ENCODE measurements around the gene SEC14L6.

The SEC14L6 gene

DNA sequence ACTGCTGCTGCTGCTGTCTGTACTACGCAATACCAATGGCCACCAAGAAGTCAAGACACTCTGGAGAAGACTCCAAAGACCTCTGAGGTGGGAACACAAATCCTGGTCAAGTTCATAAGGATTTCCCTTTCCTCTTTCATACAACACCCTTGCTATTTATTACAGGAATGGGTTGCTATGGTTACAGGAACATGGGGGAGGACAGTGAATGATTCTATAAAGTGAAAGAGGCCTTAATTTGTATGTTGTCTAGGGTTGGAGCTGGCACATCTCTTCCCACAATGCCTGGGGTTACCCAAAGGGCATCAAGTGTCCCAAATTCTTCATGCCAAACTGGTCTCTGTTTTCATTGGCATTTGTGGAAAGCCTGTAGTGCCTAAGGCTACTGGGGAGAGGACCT, 63.4 kb downstream of the SEC14L6 start:
- H3K36me3 ChIP-seq (ENCODE audit: control insufficient read depth in 2 of 2, insufficient read depth in 2 of 2, low read length in 2 of 2), result no peaks in the 10 kb centered on the region
- H3K4me3 ChIP-seq (ENCODE audit: low read length in 2 of 2), result no peak overlapping the region
- no peaks in the 10 kb centered on the region for H3K27me3 ChIP-seq (ENCODE audit: control insufficient read depth in 2 of 2, insufficient read depth in 2 of 2, low read length in 2 of 2)
- H3K4me1 ChIP-seq (ENCODE audit: control insufficient read depth in 2 of 2, insufficient read depth in 2 of 2, low read length in 2 of 2), result no peaks in the 10 kb centered on the region
- no peak overlapping the region for H3K9ac ChIP-seq (ENCODE audit: low read depth in 1 of 2, low read length in 2 of 2)
- H3K27ac ChIP-seq (ENCODE audit: low read depth in 2 of 2, low read length in 2 of 2), result no peak overlapping the region
- H3K9me3 ChIP-seq (ENCODE audit: control insufficient read depth in 2 of 2, low read length in 2 of 2), result no peaks in the 10 kb centered on the region

DNA sequence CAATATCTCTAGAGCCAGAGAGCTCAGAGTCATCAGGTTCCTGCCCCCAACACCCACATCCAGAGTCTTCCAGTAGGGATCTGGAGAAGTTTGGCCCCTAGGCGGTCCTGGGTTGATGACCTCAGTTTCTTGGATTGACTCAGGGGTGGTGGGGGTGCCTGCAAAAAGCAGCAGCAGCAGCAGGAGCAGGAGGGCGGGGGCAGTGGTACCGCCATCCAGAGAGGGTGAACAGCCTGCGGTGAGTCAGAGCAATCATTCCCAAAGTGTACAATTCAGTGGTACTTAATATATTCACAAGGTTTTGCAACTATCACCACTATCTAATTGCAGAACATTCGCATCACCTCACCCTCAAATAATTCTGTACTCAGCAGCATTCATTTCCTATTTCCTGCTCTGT, 64.8 kb downstream of the SEC14L6 start:
- Histone ChIP-seq H3K36me3 (ENCODE audit: control insufficient read depth in 2 of 2, insufficient read depth in 2 of 2, low read length in 2 of 2) (no peaks in the 10 kb centered on the region), H3K27me3 (ENCODE audit: control insufficient read depth in 2 of 2, insufficient read depth in 2 of 2, low read length in 2 of 2) (no peaks in the 10 kb centered on the region), H3K4me1 (ENCODE audit: control insufficient read depth in 2 of 2, insufficient read depth in 2 of 2, low read length in 2 of 2) (no peaks in the 10 kb centered on the region), H3K4me3 (ENCODE audit: low read length in 2 of 2) (no peak overlapping the region), H3K27ac (ENCODE audit: low read depth in 2 of 2, low read length in 2 of 2) (no peak overlapping the region), H3K9me3 (ENCODE audit: control insufficient read depth in 2 of 2, low read length in 2 of 2) (no peaks in the 10 kb centered on the region), H3K9ac (ENCODE audit: low read depth in 1 of 2, low read length in 2 of 2) (no peak overlapping the region)

DNA sequence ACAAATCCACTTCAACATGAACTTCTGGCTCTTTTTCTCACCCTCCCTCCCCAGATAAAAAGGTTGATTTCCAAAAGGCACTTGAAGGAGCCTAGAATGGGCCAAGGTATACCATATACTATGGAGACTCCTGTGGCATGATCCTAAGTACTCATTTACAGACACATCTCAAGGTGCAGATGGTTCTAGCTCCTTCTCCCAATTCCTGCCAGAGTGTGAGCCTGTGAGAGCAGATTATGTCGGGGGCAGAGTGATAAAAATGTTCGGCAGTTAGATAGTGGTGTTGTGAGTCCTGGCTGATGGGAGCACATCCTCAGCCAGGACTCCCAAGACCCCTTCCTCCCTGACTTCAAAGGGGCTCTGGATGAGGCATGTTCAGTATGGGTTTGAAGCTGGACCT, 66.6 kb downstream of the SEC14L6 start:
- Histone ChIP-seq H3K4me1 (ENCODE audit: control insufficient read depth in 2 of 2, insufficient read depth in 2 of 2, low read length in 2 of 2) (no peaks in the 10 kb centered on the region), H3K4me3 (ENCODE audit: low read length in 2 of 2) (no peak overlapping the region), H3K9ac (ENCODE audit: low read depth in 1 of 2, low read length in 2 of 2) (no peak overlapping the region), H3K27me3 (ENCODE audit: control insufficient read depth in 2 of 2, insufficient read depth in 2 of 2, low read length in 2 of 2) (no peaks in the 10 kb centered on the region), H3K27ac (ENCODE audit: low read depth in 2 of 2, low read length in 2 of 2) (no peak overlapping the region), H3K9me3 (ENCODE audit: control insufficient read depth in 2 of 2, low read length in 2 of 2) (no peaks in the 10 kb centered on the region), H3K36me3 (ENCODE audit: control insufficient read depth in 2 of 2, insufficient read depth in 2 of 2, low read length in 2 of 2) (no peaks in the 10 kb centered on the region)

DNA sequence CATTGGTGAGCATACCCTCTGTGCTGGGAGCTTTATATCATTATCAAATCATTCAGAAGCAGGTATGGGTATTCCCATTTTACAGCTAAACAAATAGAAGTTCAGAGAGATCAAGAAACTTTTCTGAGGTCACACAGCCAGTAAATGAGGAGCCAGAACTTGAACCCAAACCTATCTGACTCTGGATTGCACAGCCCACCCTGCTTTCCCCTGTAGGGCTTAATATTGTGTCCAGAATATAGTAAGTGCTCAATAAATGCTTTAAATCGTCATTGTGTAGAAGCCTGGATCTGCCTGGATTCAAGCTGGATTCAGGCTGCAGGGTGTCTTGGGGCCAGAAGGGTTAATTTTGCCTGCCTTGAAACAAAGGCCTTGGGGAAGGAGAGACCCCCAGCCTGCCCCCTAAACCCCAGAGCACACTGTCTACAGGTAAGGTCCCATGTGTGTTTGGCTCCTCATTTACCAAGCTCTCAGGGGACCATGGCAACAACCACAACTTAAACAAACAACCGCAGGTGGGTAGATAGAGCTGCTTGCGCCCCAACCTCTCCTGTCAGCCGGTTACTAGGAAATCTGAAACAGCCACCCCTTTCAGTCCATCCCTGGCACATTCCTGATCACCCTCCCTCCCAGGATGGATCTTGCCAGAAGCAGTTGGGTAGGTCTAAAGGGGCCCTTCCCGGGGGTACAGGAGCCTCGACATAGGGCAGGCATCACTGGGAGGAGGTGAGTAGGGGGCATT, 71.7 kb downstream of the SEC14L6 start:
- no peak overlapping the region for H3K27ac ChIP-seq (ENCODE audit: low read depth in 2 of 2, low read length in 2 of 2)
- no peak overlapping the region for H3K4me3 ChIP-seq (ENCODE audit: low read length in 2 of 2)
- no peaks in the 10 kb centered on the region for H3K9me3 ChIP-seq (ENCODE audit: control insufficient read depth in 2 of 2, low read length in 2 of 2)
- H3K9ac ChIP-seq (ENCODE audit: low read depth in 1 of 2, low read length in 2 of 2), result no peak overlapping the region
- H3K4me1 ChIP-seq (ENCODE audit: control insufficient read depth in 2 of 2, insufficient read depth in 2 of 2, low read length in 2 of 2), result no peaks in the 10 kb centered on the region
- no peaks in the 10 kb centered on the region for H3K36me3 ChIP-seq (ENCODE audit: control insufficient read depth in 2 of 2, insufficient read depth in 2 of 2, low read length in 2 of 2)
- no peaks in the 10 kb centered on the region for H3K27me3 ChIP-seq (ENCODE audit: control insufficient read depth in 2 of 2, insufficient read depth in 2 of 2, low read length in 2 of 2)

GRCh38 chr22:30474121-30474520, 72.4 kb downstream of the SEC14L6 start:
- no peaks in the 10 kb centered on the region for H3K9me3 ChIP-seq (ENCODE audit: control insufficient read depth in 2 of 2, low read length in 2 of 2)
- H3K27me3 ChIP-seq (ENCODE audit: control insufficient read depth in 2 of 2, insufficient read depth in 2 of 2, low read length in 2 of 2), result no peaks in the 10 kb centered on the region
- no peaks in the 10 kb centered on the region for H3K4me1 ChIP-seq (ENCODE audit: control insufficient read depth in 2 of 2, insufficient read depth in 2 of 2, low read length in 2 of 2)
- no peak overlapping the region for H3K4me3 ChIP-seq (ENCODE audit: low read length in 2 of 2)
- no peaks in the 10 kb centered on the region for H3K36me3 ChIP-seq (ENCODE audit: control insufficient read depth in 2 of 2, insufficient read depth in 2 of 2, low read length in 2 of 2)
- H3K27ac ChIP-seq (ENCODE audit: low read depth in 2 of 2, low read length in 2 of 2), result no peak overlapping the region
- no peak overlapping the region for H3K9ac ChIP-seq (ENCODE audit: low read depth in 1 of 2, low read length in 2 of 2)

DNA sequence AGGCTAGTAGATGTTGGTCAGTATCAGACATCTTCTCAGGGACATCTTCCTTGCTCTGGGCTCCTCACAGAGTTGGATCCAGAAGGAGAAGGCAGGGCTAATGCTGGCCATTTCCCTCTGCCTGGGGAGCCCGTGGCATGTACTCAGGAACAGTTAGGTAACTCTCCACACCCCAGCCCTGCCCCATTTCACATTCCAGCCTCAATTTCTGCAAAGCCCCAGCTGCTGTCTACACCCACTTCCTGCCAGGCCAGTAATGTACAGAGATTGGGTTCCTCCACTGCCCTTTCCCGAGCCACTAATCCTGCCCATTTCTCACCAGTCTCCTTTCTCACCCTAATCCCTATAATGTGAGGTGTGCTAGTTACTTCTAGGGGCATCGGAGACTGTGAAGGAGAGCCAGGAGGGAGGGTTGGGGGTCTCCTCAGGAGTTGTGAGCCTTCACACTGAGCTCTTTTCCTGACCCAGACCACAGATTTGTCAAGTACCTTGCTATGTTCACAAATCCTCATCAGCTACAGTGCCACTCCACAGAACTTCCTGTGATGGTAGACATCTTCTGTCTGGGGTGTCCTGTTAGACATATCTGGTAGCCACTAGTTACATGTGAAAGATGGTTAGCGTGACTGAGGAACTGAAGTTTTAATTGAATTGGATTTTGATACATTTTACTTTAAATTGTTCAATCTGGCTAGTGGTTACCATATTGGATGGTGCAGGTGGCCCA, 73.4 kb downstream of the SEC14L6 start:
- no peaks in the 10 kb centered on the region for H3K27me3 ChIP-seq (ENCODE audit: control insufficient read depth in 2 of 2, insufficient read depth in 2 of 2, low read length in 2 of 2)
- no peaks in the 10 kb centered on the region for H3K36me3 ChIP-seq (ENCODE audit: control insufficient read depth in 2 of 2, insufficient read depth in 2 of 2, low read length in 2 of 2)
- no peak overlapping the region for H3K27ac ChIP-seq (ENCODE audit: low read depth in 2 of 2, low read length in 2 of 2)
- no peaks in the 10 kb centered on the region for H3K4me1 ChIP-seq (ENCODE audit: control insufficient read depth in 2 of 2, insufficient read depth in 2 of 2, low read length in 2 of 2)
- no peak overlapping the region for H3K4me3 ChIP-seq (ENCODE audit: low read length in 2 of 2)
- H3K9me3 ChIP-seq (ENCODE audit: control insufficient read depth in 2 of 2, low read length in 2 of 2), result no peaks in the 10 kb centered on the region
- no peak overlapping the region for H3K9ac ChIP-seq (ENCODE audit: low read depth in 1 of 2, low read length in 2 of 2)
